Right lobe of liver (tissue), 6 donors: Measurements from ENCODE around the gene OTUD4. TPM values are rescaled to one million over a fixed set of nuclear protein-coding genes. Genes with fewer than 3 reads are reported as not detected.
"Not testable (repeated sequence)": the region's sequence is repeated elsewhere in the genome, so short reads cannot be mapped to it uniquely, and the experiment has no call there.

Experiments
- ATAC-seq, 4 donors: fragments of 200-7000 bp; cut with Tn5 transposase; one replicate each; pipeline ENCODE4 v1.9.1; 2020; ENCODE audit warnings: mild to moderate bottlenecking in 4 of 4, moderate library complexity in 4 of 4
- DNase-seq, 3 donors: peaks; one replicate each; pipeline ENCODE4 v3.0.0-alpha.2; 2020
- H3K27ac ChIP-seq, 3 donors: fragments of 200-600 bp; one replicate each; pipeline ENCODE4 v1.8.0; 2022
- H3K27me3 ChIP-seq, 2 donors: fragments of 200-600 bp; one replicate each; pipeline ENCODE4 v1.8.0; 2022
- H3K36me3 ChIP-seq, 4 donors: fragments of 200-600 bp; sonication (generic) in 1 of 4; one replicate each; pipeline versions ENCODE4 v1.5.1 to v1.8.0; 2017 to 2022; ENCODE audit warnings: control low read depth in 1 of 4
- H3K4me1 ChIP-seq, 4 donors: fragments of 200-600 bp; sonication (generic) in 1 of 4; one replicate each; pipeline versions ENCODE4 v1.5.1 to v1.8.0; 2017 to 2022; ENCODE audit warnings: control low read depth in 1 of 4
- H3K4me3 ChIP-seq, 3 donors: fragments of 200-600 bp; one replicate each; pipeline ENCODE4 v1.8.0; 2022
- H3K9me3 ChIP-seq, 4 donors: fragments of 200-600 bp; sonication (generic) in 1 of 4; one replicate each; pipeline versions ENCODE4 v1.5.1 to v1.8.0; 2017 to 2022; ENCODE audit warnings: control low read depth in 1 of 4
- POLR2A ChIP-seq: fragments of 450-650 bp; IDR thresholded peaks from one replicate; pipeline ENCODE4 v1.6.1; 2017; ENCODE audit warnings: antibody characterized with exemption, mild to moderate bottlenecking
- WGBS: methylation state at CpG from one replicate; pipeline ENCODE4 v1.1.6; 2018; ENCODE audit warnings: low coverage, low lambda C conversion rate; ENCODE audit not compliant: insufficient coverage; ENCODE audit errors: missing lambda C conversion rate; 5-methylcytosine and 5-hydroxymethylcytosine counted together
- intact Hi-C, 2 donors: fragments of 100-400 bp; cut with DNase I; formaldehyde crosslinking; loops; one replicate each; pipeline versions ENCODE4 v1.11.2 to v1.14.1; 2022
- total RNA-seq, 6 experiments: library from RNA; depleted of rRNA in 2 of 6; stranded (reverse); fragments of >200 nt in 2 of 6; fragmentation: NEBNext Ultra II Directional in 3 of 6; extraction: Animal tissue kit (Norgen Biotek cat#: 25700) in 3 of 6; gene quantifications; one replicate each; pipeline versions ENCODE4 v1.1.0 to v1.2.4, GENCODE V29; 2016 to 2023
- TF ChIP-seq, protein P1 (sequence below), 4 donors: fragments of 200-600 bp in 3 of 4; fragments of 450-650 bp in 1 of 4; IDR thresholded peaks; one replicate each; pipeline versions ENCODE4 v1.5.1 to v1.8.0; 2016 to 2022; ENCODE audit warnings: antibody characterized with exemption in 4 of 4, mild to moderate bottlenecking in 2 of 4
- donor health status: DM: no; HTN: yes; CAD: no.
- donor health status: DM: no; HTN: no; CAD: no.
- donor health status: DM: no; HTN: no; CAD: no.
- donor health status: DM: no; HTN: yes; CAD: no.
- donor health status: DM: no; HTN: yes; CAD: no.

OTUD4 gene
- total RNA-seq, 6 experiments from 2014 or later = 13.8 to 25.6 (median 20.2) TPM

DNA sequence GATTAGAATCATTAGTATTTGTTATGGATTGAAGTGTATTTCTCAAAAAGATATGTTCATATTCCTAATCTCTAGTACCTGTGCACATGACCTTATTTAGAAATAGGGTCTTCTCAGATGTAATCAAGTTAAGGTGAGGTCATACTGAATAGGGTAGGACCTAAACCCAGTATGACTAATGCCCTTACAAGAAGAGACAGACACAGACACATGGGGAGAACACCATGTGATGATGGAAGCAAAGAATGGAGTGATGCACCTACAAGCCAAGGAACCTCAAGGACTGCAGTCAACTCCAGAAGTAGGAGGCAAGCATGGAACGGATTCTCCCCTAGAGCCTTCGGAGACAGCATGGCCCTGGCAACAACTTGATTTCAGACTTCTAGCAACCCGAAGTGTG, 31.4 kb downstream of the OTUD4 start:
- intact Hi-C loops = no loop called here
- ATAC-seq (no peak), DNase-seq (no peak)
- H3K27ac ChIP-seq = no peak overlapping the region
- H3K27me3 ChIP-seq = no peaks in the 10 kb centered on the region
- no peak overlapping the region for H3K4me3 ChIP-seq
- H3K36me3 ChIP-seq = peaks cover 0 to 81% (median 45%) of the 10 kb centered on the region in 4 donors
- TF ChIP-seq POLR2A = no peak
- TF ChIP-seq, protein P1, sequence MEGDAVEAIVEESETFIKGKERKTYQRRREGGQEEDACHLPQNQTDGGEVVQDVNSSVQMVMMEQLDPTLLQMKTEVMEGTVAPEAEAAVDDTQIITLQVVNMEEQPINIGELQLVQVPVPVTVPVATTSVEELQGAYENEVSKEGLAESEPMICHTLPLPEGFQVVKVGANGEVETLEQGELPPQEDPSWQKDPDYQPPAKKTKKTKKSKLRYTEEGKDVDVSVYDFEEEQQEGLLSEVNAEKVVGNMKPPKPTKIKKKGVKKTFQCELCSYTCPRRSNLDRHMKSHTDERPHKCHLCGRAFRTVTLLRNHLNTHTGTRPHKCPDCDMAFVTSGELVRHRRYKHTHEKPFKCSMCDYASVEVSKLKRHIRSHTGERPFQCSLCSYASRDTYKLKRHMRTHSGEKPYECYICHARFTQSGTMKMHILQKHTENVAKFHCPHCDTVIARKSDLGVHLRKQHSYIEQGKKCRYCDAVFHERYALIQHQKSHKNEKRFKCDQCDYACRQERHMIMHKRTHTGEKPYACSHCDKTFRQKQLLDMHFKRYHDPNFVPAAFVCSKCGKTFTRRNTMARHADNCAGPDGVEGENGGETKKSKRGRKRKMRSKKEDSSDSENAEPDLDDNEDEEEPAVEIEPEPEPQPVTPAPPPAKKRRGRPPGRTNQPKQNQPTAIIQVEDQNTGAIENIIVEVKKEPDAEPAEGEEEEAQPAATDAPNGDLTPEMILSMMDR (IDR thresholded peaks at IDR 0.05) = no peak
- 98% methylated on average over 3 of the region's 3 CpGs for WGBS
- no peaks in the 10 kb centered on the region for H3K9me3 ChIP-seq
- H3K4me1 ChIP-seq = no peaks in the 10 kb centered on the region

DNA sequence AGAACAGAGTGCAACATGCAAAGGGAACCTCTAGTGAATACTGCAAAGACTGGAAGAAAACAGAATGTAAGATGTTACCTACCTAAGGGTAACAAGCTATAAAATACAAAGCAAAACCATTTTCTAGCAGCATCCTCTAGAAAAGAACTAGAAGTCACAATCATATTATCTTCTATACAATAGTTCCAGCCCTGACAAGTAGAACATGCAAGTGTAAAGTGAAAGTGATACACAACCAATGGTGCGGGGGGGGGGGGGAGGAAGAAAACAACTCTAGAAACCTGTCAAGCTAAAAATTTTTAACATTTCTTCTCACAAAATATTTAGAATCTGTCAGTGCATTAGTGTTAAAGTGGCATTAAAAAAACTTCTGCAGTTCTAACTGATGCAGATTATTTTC, 44.2 kb downstream of the OTUD4 start:
- WGBS = 50% methylated on average over 1 of the region's 1 CpG
- H3K27me3 ChIP-seq, H3K4me3 ChIP-seq, H3K4me1 ChIP-seq, H3K9me3 ChIP-seq, intact Hi-C loops, DNase-seq, H3K27ac ChIP-seq, ATAC-seq: not testable (repeated sequence)
- peaks cover 0 to 37% (median 20%) of the 10 kb centered on the region in 4 donors for H3K36me3 ChIP-seq

DNA sequence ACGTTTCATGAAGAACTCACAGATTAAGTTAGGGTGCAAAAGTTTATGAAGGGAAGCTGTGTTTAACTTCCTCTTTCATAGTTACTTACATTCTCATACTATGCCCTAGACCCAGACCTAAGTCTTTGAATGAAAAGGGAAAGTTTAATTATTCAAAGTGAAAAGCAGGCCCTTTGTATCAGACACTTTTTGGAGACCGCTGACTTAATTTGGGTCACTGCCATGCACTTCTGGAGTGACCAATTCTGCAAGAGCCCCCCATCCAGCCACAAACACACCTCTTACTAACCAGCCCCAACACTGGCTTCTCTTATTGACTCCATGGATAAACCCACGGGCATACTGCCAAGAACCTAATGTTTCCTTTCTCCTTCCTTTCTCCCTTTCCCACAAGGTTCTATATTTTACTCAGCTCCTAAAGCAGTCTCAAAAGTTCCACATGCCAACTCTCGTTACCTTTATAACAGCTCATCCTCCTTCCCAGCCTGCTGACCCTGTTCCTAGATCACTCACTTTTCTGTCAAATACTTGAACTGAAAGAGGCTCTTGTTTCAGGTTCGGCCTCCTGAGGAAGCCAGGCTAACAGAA, 47.8 kb downstream of the OTUD4 start:
- 52% methylated on average over 4 of the region's 5 CpGs for WGBS
- no peak for DNase-seq
- intact Hi-C loops = no loop called here
- H3K36me3 ChIP-seq = peaks cover 0 to 6% (median 3%) of the 10 kb centered on the region in 4 donors
- H3K27ac ChIP-seq = no peak overlapping the region
- H3K4me1 ChIP-seq = no peaks in the 10 kb centered on the region
- ATAC-seq = peak in 3 of 4 donors; percentile 18 to 55 (median 47)
- H3K9me3 ChIP-seq = no peaks in the 10 kb centered on the region
- no peak for TF ChIP-seq POLR2A
- TF ChIP-seq, protein P1 (IDR thresholded peaks at IDR 0.05) = no peak
- no peaks in the 10 kb centered on the region for H3K27me3 ChIP-seq
- no peak overlapping the region for H3K4me3 ChIP-seq

DNA sequence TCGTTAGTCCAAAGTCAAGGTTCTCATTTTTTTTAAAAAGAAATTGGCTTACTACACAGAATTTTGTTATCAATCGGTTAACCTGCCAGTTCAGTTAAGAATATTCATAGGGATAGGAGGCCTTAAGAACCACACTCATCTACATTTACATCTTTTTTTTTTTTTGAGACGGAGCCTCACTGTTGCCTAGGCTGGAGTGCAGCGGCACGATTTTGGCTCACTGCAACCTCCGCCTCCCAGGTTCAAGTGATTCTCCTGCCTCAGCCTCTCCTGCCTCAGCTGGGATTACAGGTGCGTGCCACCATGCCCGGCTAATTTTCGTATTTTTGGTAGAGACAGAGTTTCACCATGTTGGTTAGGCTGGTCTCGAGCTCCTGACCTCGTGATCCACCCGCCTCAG, 48.5 kb downstream of the OTUD4 start:
- Histone ChIP-seq H3K4me3 (no peak overlapping the region), H3K27me3 (no peaks in the 10 kb centered on the region), H3K9me3 (no peaks in the 10 kb centered on the region), H3K27ac (no peak overlapping the region), H3K4me1 (no peaks in the 10 kb centered on the region), H3K36me3 (peaks cover 0 to 6% (median 4%) of the 10 kb centered on the region in 4 donors)
- WGBS = 89% methylated on average over 12 of the region's 12 CpGs
- DNase-seq (no peak), ATAC-seq (peak in 1 of 4 donors; percentile 33)
- TF ChIP-seq, protein P1 (IDR thresholded peaks at IDR 0.05) = no peak
- TF ChIP-seq POLR2A = no peak
- intact Hi-C loops = no loop called here

DNA sequence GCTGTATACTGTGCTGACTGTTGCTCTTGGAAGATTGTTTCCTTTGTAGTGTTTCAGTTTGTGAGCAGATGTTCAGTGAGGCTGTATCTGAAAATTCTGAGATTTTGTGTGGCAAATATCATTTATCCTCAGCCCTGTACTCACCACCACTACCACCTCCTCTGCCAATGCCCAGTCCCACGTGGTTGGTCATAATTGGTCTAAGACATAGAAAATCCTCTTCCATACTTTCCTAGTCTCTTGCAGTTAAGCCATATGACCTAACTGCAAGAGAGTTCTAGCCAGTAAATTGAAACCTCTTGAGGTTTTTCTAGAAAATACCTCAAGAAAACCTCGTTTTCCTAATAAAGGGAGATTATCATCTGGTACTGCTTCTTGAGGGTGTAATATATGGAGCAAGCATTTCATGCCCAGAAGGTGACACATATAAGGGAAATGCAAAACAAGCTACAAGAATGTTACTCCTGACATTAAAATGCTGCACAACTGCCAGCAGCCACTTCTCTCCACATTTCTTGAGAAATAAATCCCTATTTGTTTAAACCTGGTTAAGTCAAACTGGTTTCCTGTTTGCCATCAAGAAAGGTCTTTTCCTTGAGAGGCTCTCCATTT, 49.5 kb downstream of the OTUD4 start:
- TF ChIP-seq, protein P1 (IDR thresholded peaks at IDR 0.05) = no peak
- no peak for TF ChIP-seq POLR2A
- intact Hi-C loops = no loop called here
- Histone ChIP-seq H3K27me3 (no peaks in the 10 kb centered on the region), H3K27ac (no peak overlapping the region), H3K9me3 (no peaks in the 10 kb centered on the region), H3K4me1 (no peaks in the 10 kb centered on the region), H3K36me3 (peaks cover 0 to 14% (median 4%) of the 10 kb centered on the region in 4 donors), H3K4me3 (no peak overlapping the region)
- DNase-seq (no peak), ATAC-seq (no peak)
- WGBS = 59% methylated on average over 2 of the region's 2 CpGs
